ENCODE results near the gene ARFGEF3. TPM values are rescaled to one million over a fixed set of nuclear protein-coding genes. Genes with fewer than 3 reads are reported as not detected.

The ARFGEF3 gene
- total RNA-seq, 1 donor from 2014 or later: 1.9 TPM

DNA sequence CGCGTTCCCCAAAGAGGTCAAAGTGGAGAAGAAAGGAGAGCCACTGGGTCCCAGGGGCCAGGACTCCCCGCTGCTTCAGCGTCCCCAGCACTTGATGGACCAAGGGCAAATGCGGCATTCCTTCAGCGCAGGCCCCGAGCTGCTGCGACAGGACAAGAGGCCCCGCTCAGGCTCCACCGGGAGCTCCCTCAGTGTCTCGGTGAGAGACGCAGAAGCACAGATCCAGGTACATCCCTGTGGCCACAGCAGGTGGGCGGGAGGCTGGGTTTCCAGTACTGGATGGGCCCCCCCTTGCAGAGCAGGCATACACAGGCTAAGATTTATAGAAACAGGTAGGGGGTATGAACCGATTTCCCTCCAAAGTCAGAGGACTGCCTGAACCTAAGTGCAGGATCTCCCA, 173.2 kb downstream of the ARFGEF3 start:
- TF ChIP-seq EZH2 (IDR thresholded peaks at IDR 0.05; ENCODE audit: insufficient read depth, low read length) (no peak), CTCF (IDR thresholded peaks at IDR 0.05; ENCODE audit: insufficient read depth, low read depth, low read length) (no peak)
- no peak for FAIRE-seq
- Histone ChIP-seq H2AFZ (ENCODE audit: low read depth, low read length) (no peak overlapping the region), H3K4me3 (ENCODE audit: insufficient read depth, low read depth, low read length) (no peak overlapping the region), H3K9ac (ENCODE audit: low read length) (no peak overlapping the region), H4K20me1 (ENCODE audit: insufficient read depth, low read length) (no peaks in the 10 kb centered on the region), H3K9me3 (ENCODE audit: insufficient read depth, low read depth, low read length) (no peaks in the 10 kb centered on the region), H3K4me2 (ENCODE audit: low read length) (no peak overlapping the region), H3K4me1 (ENCODE audit: insufficient read depth, low read length) (no peaks in the 10 kb centered on the region), H3K36me3 (ENCODE audit: insufficient read depth, low read length) (no peaks in the 10 kb centered on the region), H3K27ac (ENCODE audit: low read depth, low read length) (no peak overlapping the region), H3K79me2 (ENCODE audit: insufficient read depth, low read length) (no peaks in the 10 kb centered on the region), H3K27me3 (ENCODE audit: insufficient read depth, low read length) (no peaks in the 10 kb centered on the region)
- Mint-ChIP-seq H3K27me3 (ENCODE audit: low read depth, unreplicated experiment) (no peaks in the 10 kb centered on the region), H3K4me1 (ENCODE audit: low read depth, unreplicated experiment) (no peaks in the 10 kb centered on the region), H3K9me3 (ENCODE audit: unreplicated experiment) (no peaks in the 10 kb centered on the region), H3K27ac (ENCODE audit: unreplicated experiment) (no peak overlapping the region), H3K4me3 (ENCODE audit: unreplicated experiment) (no peak overlapping the region), H3K36me3 (ENCODE audit: low read depth, unreplicated experiment) (peaks cover 4% of the 10 kb centered on the region)
- no peak for DNase-seq (ENCODE audit: low read depth)

GRCh38 chr6:138336221-138336620, 174.5 kb downstream of the ARFGEF3 start:
- no peak overlapping the region for H3K4me3 Mint-ChIP-seq (ENCODE audit: unreplicated experiment)
- Histone ChIP-seq H3K79me2 (ENCODE audit: insufficient read depth, low read length) (no peaks in the 10 kb centered on the region), H3K9me3 (ENCODE audit: insufficient read depth, low read depth, low read length) (no peaks in the 10 kb centered on the region), H3K27ac (ENCODE audit: low read depth, low read length) (no peak overlapping the region), H3K27me3 (ENCODE audit: insufficient read depth, low read length) (no peaks in the 10 kb centered on the region), H3K9ac (ENCODE audit: low read length) (no peak overlapping the region), H3K4me1 (ENCODE audit: insufficient read depth, low read length) (no peaks in the 10 kb centered on the region), H2AFZ (ENCODE audit: low read depth, low read length) (no peak overlapping the region), H4K20me1 (ENCODE audit: insufficient read depth, low read length) (no peaks in the 10 kb centered on the region), H3K36me3 (ENCODE audit: insufficient read depth, low read length) (no peaks in the 10 kb centered on the region), H3K4me3 (ENCODE audit: insufficient read depth, low read depth, low read length) (no peak overlapping the region), H3K4me2 (ENCODE audit: low read length) (no peak overlapping the region)
- peaks cover 4% of the 10 kb centered on the region for H3K36me3 Mint-ChIP-seq (ENCODE audit: low read depth, unreplicated experiment)
- no peak for DNase-seq (ENCODE audit: low read depth)
- no peak for FAIRE-seq
- no peaks in the 10 kb centered on the region for H3K9me3 Mint-ChIP-seq (ENCODE audit: unreplicated experiment)
- no peaks in the 10 kb centered on the region for H3K4me1 Mint-ChIP-seq (ENCODE audit: low read depth, unreplicated experiment)
- TF ChIP-seq EZH2 (IDR thresholded peaks at IDR 0.05; ENCODE audit: insufficient read depth, low read length) (no peak), CTCF (IDR thresholded peaks at IDR 0.05; ENCODE audit: insufficient read depth, low read depth, low read length) (no peak)
- H3K27me3 Mint-ChIP-seq (ENCODE audit: low read depth, unreplicated experiment): no peaks in the 10 kb centered on the region
- no peak overlapping the region for H3K27ac Mint-ChIP-seq (ENCODE audit: unreplicated experiment)

- Mint-ChIP-seq H3K9me3 (ENCODE audit: unreplicated experiment) (no peaks in the 10 kb centered on the region), H3K27ac (ENCODE audit: unreplicated experiment) (no peak overlapping the region), H3K4me3 (ENCODE audit: unreplicated experiment) (no peak overlapping the region), H3K27me3 (ENCODE audit: low read depth, unreplicated experiment) (no peaks in the 10 kb centered on the region), H3K36me3 (ENCODE audit: low read depth, unreplicated experiment) (peaks cover 4% of the 10 kb centered on the region), H3K4me1 (ENCODE audit: low read depth, unreplicated experiment) (no peaks in the 10 kb centered on the region)
- no peak for TF ChIP-seq EZH2 (IDR thresholded peaks at IDR 0.05; ENCODE audit: insufficient read depth, low read length)
- TF ChIP-seq CTCF (IDR thresholded peaks at IDR 0.05; ENCODE audit: insufficient read depth, low read depth, low read length): no peak
- Histone ChIP-seq H3K27ac (ENCODE audit: low read depth, low read length) (no peak overlapping the region), H4K20me1 (ENCODE audit: insufficient read depth, low read length) (no peaks in the 10 kb centered on the region), H3K79me2 (ENCODE audit: insufficient read depth, low read length) (no peaks in the 10 kb centered on the region), H2AFZ (ENCODE audit: low read depth, low read length) (no peak overlapping the region), H3K4me3 (ENCODE audit: insufficient read depth, low read depth, low read length) (no peak overlapping the region), H3K4me2 (ENCODE audit: low read length) (no peak overlapping the region), H3K9me3 (ENCODE audit: insufficient read depth, low read depth, low read length) (no peaks in the 10 kb centered on the region), H3K27me3 (ENCODE audit: insufficient read depth, low read length) (no peaks in the 10 kb centered on the region), H3K9ac (ENCODE audit: low read length) (no peak overlapping the region), H3K36me3 (ENCODE audit: insufficient read depth, low read length) (no peaks in the 10 kb centered on the region), H3K4me1 (ENCODE audit: insufficient read depth, low read length) (no peaks in the 10 kb centered on the region)
- FAIRE-seq: no peak
- no peak for DNase-seq (ENCODE audit: low read depth)
Observed at GRCh38 chr6:138337076-138337475, 175.3 kb downstream of the ARFGEF3 start.

Data from astrocyte (in vitro differentiated cells and primary cell).